C4-2B (cell line): ENCODE measurements around the gene ANKRD6.

Source experiments
- H3K27ac ChIP-seq: fragments of 450-650 bp; 2 replicates; pipeline ENCODE4 v1.5.1; 2017
- ZFX ChIP-seq: fragments of 450-650 bp; IDR thresholded peaks from 2 replicates; pipeline ENCODE4 v1.6.1; 2017
- TF ChIP-seq, protein P1 (sequence below): fragments of 450-650 bp; conservative IDR thresholded peaks from 2 replicates; pipeline ENCODE4 v1.5.1; 2017; ENCODE audit warnings: mild to moderate bottlenecking

ANKRD6 gene

GRCh38 chr6:89414215-89414614 is 18.7 kb upstream of the ANKRD6 start:
- H3K27ac ChIP-seq, result no peak overlapping the region
- TF ChIP-seq ZFX, result no peak
- TF ChIP-seq, protein P1, sequence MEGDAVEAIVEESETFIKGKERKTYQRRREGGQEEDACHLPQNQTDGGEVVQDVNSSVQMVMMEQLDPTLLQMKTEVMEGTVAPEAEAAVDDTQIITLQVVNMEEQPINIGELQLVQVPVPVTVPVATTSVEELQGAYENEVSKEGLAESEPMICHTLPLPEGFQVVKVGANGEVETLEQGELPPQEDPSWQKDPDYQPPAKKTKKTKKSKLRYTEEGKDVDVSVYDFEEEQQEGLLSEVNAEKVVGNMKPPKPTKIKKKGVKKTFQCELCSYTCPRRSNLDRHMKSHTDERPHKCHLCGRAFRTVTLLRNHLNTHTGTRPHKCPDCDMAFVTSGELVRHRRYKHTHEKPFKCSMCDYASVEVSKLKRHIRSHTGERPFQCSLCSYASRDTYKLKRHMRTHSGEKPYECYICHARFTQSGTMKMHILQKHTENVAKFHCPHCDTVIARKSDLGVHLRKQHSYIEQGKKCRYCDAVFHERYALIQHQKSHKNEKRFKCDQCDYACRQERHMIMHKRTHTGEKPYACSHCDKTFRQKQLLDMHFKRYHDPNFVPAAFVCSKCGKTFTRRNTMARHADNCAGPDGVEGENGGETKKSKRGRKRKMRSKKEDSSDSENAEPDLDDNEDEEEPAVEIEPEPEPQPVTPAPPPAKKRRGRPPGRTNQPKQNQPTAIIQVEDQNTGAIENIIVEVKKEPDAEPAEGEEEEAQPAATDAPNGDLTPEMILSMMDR, result no peak

DNA sequence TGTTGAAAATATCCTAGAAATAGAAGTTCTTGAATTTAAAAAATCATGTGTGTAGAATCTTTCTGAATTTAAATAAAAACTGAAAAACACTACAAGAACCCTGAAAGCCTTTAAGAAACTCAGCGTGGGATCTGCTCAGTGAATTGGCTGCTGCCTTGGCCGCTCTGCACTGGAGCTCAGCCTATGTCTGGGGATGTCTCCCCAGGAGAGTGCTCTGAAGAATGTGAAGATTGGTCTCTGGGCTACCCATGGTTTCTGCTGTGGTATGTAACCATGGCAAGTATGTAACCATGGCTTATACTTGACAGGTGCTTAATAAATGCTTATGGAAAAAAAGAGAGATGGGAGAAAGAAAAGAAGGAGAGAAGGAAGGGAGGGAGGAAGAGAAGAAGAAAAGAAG is 17.8 kb upstream of the ANKRD6 start:
- TF ChIP-seq ZFX, result no peak
- TF ChIP-seq, protein P1, result no peak
- no peak overlapping the region for H3K27ac ChIP-seq

GRCh38 chr6:89416796-89417195 is 16.2 kb upstream of the ANKRD6 start:
- no peak overlapping the region for H3K27ac ChIP-seq
- TF ChIP-seq, protein P1, result no peak
- TF ChIP-seq ZFX, result no peak

DNA sequence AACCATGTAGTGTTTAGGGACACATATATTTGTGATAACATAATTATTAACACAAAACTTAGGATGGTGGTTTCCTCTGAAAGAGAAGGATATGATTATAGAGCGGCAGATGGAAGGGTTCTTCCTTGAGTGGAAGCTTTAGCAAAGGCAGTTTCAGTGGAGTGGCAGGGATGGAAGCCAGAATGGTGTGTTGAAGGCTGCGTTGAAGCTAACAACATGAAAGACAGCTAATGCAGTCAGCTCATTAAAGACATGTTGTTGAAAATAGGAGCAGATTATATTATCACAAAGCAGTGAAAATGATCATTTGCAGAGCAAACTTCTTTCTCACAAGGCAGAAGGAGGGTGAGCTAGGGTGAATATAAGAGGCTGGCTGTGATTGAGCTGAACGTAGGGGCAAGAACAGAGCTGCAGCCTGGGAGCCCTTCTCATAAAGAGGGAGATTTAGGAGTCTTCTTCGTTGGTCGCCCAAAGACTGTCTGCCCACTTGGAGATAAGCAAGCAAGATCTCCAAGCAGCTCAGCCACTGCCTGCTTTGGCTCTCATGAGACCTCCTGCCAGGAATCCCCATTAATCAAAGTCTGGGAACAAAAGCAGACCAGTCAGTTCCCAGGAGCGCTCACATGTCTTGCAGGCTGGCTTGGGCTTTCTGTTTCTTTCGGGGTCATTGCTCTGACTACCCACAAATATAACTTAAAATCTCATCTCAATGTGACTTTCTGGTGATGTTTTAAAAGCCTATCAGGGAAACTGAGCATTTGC is 2.6 kb upstream of the ANKRD6 start:
- H3K27ac ChIP-seq, result no peak overlapping the region

GRCh38 chr6:89433252-89434149 is 549 bp downstream of the ANKRD6 start:
- no peak overlapping the region for H3K27ac ChIP-seq
- TF ChIP-seq, protein P1, result peak; percentile 34
- no peak for TF ChIP-seq ZFX

More for the DNA sequence above, 2.6 kb upstream of the ANKRD6 start:
- TF ChIP-seq, protein P1, result no peak
- TF ChIP-seq ZFX, result no peak

- no peak for TF ChIP-seq ZFX
- TF ChIP-seq, protein P1, result no peak
- H3K27ac ChIP-seq, result no peak overlapping the region
Observed at GRCh38 chr6:89434150-89434499, 1.2 kb downstream of the ANKRD6 start.

- no peak for TF ChIP-seq ZFX
- TF ChIP-seq, protein P1, result no peak
- no peak overlapping the region for H3K27ac ChIP-seq
Observed at GRCh38 chr6:89434954-89435353, 2.0 kb downstream of the ANKRD6 start.
